Adrenal gland (tissue), 12 donors: ENCODE results near the gene DLG2. TPM values are rescaled to one million over a fixed set of nuclear protein-coding genes. Genes with fewer than 3 reads are reported as not detected.
"Not testable (repeated sequence)": the region's sequence is repeated elsewhere in the genome, so short reads cannot be mapped to it uniquely, and the experiment has no call there.

ENCODE experiments used
- DNase-seq, 7 donors: peaks; one replicate each; pipeline ENCODE4 v3.0.0-alpha.2; 2019 to 2020
- H3K27ac ChIP-seq, 5 donors: fragments of 200-600 bp; sonication (generic) in 4 of 5; 1 replicate in 3 of 5; 2 replicates in 2 of 5; pipeline versions ENCODE4 v1.5.1 to v1.8.0; 2016 to 2020; ENCODE audit warnings: mild to moderate bottlenecking in 1 of 5
- H3K27me3 ChIP-seq: fragments of 200-600 bp; 2 replicates; pipeline ENCODE4 v1.8.0; 2021
- H3K36me3 ChIP-seq, 2 donors: fragments of 200-600 bp; replicated peaks in 1 of 2; 1 replicate in 1 of 2; 2 replicates in 1 of 2; pipeline versions ENCODE4 v1.5.1 to v1.8.0; 2018 to 2022
- H3K4me1 ChIP-seq, 2 donors: fragments of 200-600 bp; replicated peaks in 1 of 2; 1 replicate in 1 of 2; 2 replicates in 1 of 2; pipeline versions ENCODE4 v1.5.1 to v1.8.0; 2018 to 2021
- H3K4me3 ChIP-seq, 4 donors: fragments of 200-600 bp; sonication (generic) in 3 of 4; one replicate each; pipeline ENCODE4 v1.5.1; 2016 to 2018
- H3K9me3 ChIP-seq, 3 donors: fragments of 200-600 bp; sonication (generic) in 1 of 3; replicated peaks in 1 of 3; 1 replicate in 2 of 3; 2 replicates in 1 of 3; pipeline versions ENCODE4 v1.5.1 to v1.8.0; 2016 to 2021
- POLR2A ChIP-seq, 2 donors: fragments of 450-650 bp; IDR thresholded peaks; one replicate each; pipeline ENCODE4 v1.6.1; 2017; ENCODE audit warnings: antibody characterized with exemption in 2 of 2, mild to moderate bottlenecking in 2 of 2, moderate library complexity in 1 of 2
- WGBS, 4 donors: extraction: QIAGEN DNeasy Blood & Tissue Kit in 2 of 4; methylation state at CpG; one replicate each; pipeline versions ENCODE4 v1.1.5 to v1.1.7; 2013 to 2017; 5-methylcytosine and 5-hydroxymethylcytosine counted together
- intact Hi-C, 2 donors: fragments of 100-400 bp; cut with DNase I; formaldehyde crosslinking; loops; one replicate each; pipeline versions ENCODE4 v1.14.1 to v1.15.0; 2022 to 2023
- polyA plus RNA-seq, 3 donors: library from polyadenylated mRNA; stranded (reverse); fragments of 200-250 nt in 2 of 3; fragments of 350-450 nt in 1 of 3; fragmentation: Illumina TruSeq in 1 of 3; extraction: RNeasy Lipid Tissue Mini Kit (QIAGEN cat#74804) in 1 of 3; gene quantifications; one replicate each; pipeline ENCODE4 v1.2.3, GENCODE V29; 2013 to 2014
- total RNA-seq, 9 donors: library from RNA; depleted of rRNA in 4 of 9; stranded (reverse); fragments of >200 nt in 4 of 9; fragments of 120-200 nt in 1 of 9; fragmentation: NEBNext Ultra II Directional in 1 of 9; extraction: Animal tissue kit (Norgen Biotek cat#: 25700) in 1 of 9; gene quantifications; one replicate each; pipeline versions ENCODE4 v1.1.0 to v1.2.4, GENCODE V29; 2013 to 2023
- TF ChIP-seq, protein P1 (sequence below), 6 experiments: fragments of 450-650 bp in 4 of 6; fragments of 200-600 bp in 2 of 6; sonication (generic) in 1 of 6; IDR thresholded peaks; 1 replicate in 5 of 6; 2 replicates in 1 of 6; pipeline versions ENCODE4 v1.5.1 to v1.8.0; 2016 to 2021; ENCODE audit warnings: antibody characterized with exemption in 6 of 6, mild to moderate bottlenecking in 2 of 6, moderate library complexity in 1 of 6
- donor health status: healthy with polysubstance abuse.
- donor health status: Bipolar disorder and iron deficiency.
- donor health status: DM: yes; HTN: yes; CAD: no.
- donor health status: DM: no; HTN: no; CAD: no.
- donor health status: DM: no; HTN: no; CAD: no.
- donor health status: DM: yes; HTN: yes; CAD: no.

Gene DLG2
- total and polyA plus RNA-seq, 12 donors, result 8.3 to 101 (median 37.5) TPM

- Histone ChIP-seq H3K4me3 (no peak overlapping the region), H3K27me3 (no peaks in the 10 kb centered on the region), H3K27ac (no peak overlapping the region), H3K9me3 (no peaks in the 10 kb centered on the region), H3K36me3 (no peaks in the 10 kb centered on the region), H3K4me1 (no peaks in the 10 kb centered on the region)
- intact Hi-C loops, result no loop called here
- TF ChIP-seq, protein P1, sequence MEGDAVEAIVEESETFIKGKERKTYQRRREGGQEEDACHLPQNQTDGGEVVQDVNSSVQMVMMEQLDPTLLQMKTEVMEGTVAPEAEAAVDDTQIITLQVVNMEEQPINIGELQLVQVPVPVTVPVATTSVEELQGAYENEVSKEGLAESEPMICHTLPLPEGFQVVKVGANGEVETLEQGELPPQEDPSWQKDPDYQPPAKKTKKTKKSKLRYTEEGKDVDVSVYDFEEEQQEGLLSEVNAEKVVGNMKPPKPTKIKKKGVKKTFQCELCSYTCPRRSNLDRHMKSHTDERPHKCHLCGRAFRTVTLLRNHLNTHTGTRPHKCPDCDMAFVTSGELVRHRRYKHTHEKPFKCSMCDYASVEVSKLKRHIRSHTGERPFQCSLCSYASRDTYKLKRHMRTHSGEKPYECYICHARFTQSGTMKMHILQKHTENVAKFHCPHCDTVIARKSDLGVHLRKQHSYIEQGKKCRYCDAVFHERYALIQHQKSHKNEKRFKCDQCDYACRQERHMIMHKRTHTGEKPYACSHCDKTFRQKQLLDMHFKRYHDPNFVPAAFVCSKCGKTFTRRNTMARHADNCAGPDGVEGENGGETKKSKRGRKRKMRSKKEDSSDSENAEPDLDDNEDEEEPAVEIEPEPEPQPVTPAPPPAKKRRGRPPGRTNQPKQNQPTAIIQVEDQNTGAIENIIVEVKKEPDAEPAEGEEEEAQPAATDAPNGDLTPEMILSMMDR (IDR thresholded peaks at IDR 0.05), result no peak
- TF ChIP-seq POLR2A (IDR thresholded peaks at IDR 0.05), result no peak
- WGBS, 4 donors, result 80 to 90% (median 85%) methylated on average over 3 of the region's 3 CpGs
- no peak for DNase-seq
Measured at GRCh38 chr11:84854498-84854880, 772.7 kb downstream of the DLG2 start.

GRCh38 chr11:84853841-84854497 lies 773.2 kb downstream of the DLG2 start:
- H3K4me3 ChIP-seq, result no peak overlapping the region
- DNase-seq, result no peak
- H3K4me1 ChIP-seq, result no peaks in the 10 kb centered on the region
- no peaks in the 10 kb centered on the region for H3K36me3 ChIP-seq
- TF ChIP-seq POLR2A (IDR thresholded peaks at IDR 0.05), result no peak
- TF ChIP-seq, protein P1 (IDR thresholded peaks at IDR 0.05), result no peak
- no peaks in the 10 kb centered on the region for H3K9me3 ChIP-seq
- H3K27me3 ChIP-seq, result no peaks in the 10 kb centered on the region
- WGBS, 4 donors, result 69 to 86% (median 72%) methylated on average over 1 of the region's 1 CpG
- no peak overlapping the region for H3K27ac ChIP-seq
- intact Hi-C loops, result no loop called here

DNA sequence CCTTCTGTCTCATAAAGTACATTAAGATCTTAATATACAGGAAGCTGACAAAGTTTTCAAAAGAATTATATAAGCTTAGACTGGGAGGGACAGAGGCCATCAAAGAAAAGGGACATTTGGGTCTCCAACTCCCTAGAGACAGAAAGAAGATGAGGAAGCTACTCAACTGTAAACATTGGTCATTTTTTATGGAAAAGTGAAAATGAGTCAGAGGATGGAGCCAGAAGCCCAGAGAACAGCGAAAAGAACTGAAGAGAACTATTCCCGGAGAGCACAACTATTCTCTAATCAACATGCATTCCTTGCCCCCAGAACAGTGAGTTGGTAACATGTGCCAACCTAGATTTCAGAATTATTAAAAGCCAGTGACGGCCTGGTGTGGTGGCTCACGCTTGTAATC lies 779.3 kb downstream of the DLG2 start:
- DNase-seq, result no peak
- Histone ChIP-seq H3K4me1 (no peaks in the 10 kb centered on the region), H3K9me3 (no peaks in the 10 kb centered on the region), H3K4me3 (no peak overlapping the region), H3K27ac (no peak overlapping the region), H3K36me3 (no peaks in the 10 kb centered on the region), H3K27me3 (no peaks in the 10 kb centered on the region)
- no peak for TF ChIP-seq POLR2A (IDR thresholded peaks at IDR 0.05)
- TF ChIP-seq, protein P1 (IDR thresholded peaks at IDR 0.05), result no peak
- intact Hi-C loops, result no loop called here
- WGBS, 4 donors, result 89 to 94% (median 90%) methylated on average over 4 of the region's 4 CpGs

GRCh38 chr11:84840201-84840600 lies 786.9 kb downstream of the DLG2 start:
- H3K27me3 ChIP-seq, H3K27ac ChIP-seq, DNase-seq, H3K4me3 ChIP-seq, H3K36me3 ChIP-seq, H3K9me3 ChIP-seq, H3K4me1 ChIP-seq, intact Hi-C loops: not testable (repeated sequence)
- WGBS, 4 donors, result 47 to 71% (median 59%) methylated on average over 1 of the region's 1 CpG

GRCh38 chr11:84837402-84838069 lies 789.6 kb downstream of the DLG2 start:
- DNase-seq, result no peak
- 82 to 91% (median 88%) methylated on average over 3 of the region's 3 CpGs for WGBS, 4 donors
- no peaks in the 10 kb centered on the region for H3K9me3 ChIP-seq
- H3K27ac ChIP-seq, result no peak overlapping the region
- TF ChIP-seq, protein P1 (IDR thresholded peaks at IDR 0.05), result no peak
- no peak for TF ChIP-seq POLR2A (IDR thresholded peaks at IDR 0.05)
- no peaks in the 10 kb centered on the region for H3K4me1 ChIP-seq
- no peaks in the 10 kb centered on the region for H3K27me3 ChIP-seq
- no peaks in the 10 kb centered on the region for H3K36me3 ChIP-seq
- no peak overlapping the region for H3K4me3 ChIP-seq
- intact Hi-C loops, result no loop called here
